ENCODE results near the gene ENDOG. TPM values are rescaled to one million over a fixed set of nuclear protein-coding genes. Genes with fewer than 3 reads are reported as not detected.

The ENDOG gene
- total and polyA plus RNA-seq, 12 donors, result 40.9 to 98.8 (median 52.2) TPM

DNA sequence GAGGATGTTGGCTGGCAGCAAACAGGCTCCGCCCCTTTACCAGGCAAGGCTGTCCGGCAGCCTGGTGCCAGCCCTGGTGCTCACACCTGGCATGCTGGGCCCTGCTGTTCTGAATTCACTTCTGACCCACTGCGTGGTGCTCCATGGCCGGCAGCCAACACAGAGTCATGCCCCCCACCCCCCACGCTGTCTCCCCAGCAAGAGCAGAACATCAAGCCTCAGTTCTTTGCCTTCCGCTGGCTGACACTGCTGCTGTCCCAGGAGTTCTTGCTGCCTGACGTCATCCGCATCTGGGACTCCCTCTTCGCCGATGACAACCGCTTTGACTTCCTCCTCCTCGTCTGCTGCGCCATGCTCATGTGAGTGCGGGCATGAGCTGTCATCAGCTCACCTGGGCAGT lies 12.6 kb upstream of the ENDOG start:
- Histone ChIP-seq H3K9me3 (no peaks in the 10 kb centered on the region), H3K36me3 (peaks cover 0 to 88% (median 43%) of the 10 kb centered on the region in 9 donors), H3K4me1 (no peaks in the 10 kb centered on the region), H3K4me3 (no peak overlapping the region), H3K27ac (no peak overlapping the region), H3K27me3 (no peaks in the 10 kb centered on the region)
- TF ChIP-seq, protein P1, sequence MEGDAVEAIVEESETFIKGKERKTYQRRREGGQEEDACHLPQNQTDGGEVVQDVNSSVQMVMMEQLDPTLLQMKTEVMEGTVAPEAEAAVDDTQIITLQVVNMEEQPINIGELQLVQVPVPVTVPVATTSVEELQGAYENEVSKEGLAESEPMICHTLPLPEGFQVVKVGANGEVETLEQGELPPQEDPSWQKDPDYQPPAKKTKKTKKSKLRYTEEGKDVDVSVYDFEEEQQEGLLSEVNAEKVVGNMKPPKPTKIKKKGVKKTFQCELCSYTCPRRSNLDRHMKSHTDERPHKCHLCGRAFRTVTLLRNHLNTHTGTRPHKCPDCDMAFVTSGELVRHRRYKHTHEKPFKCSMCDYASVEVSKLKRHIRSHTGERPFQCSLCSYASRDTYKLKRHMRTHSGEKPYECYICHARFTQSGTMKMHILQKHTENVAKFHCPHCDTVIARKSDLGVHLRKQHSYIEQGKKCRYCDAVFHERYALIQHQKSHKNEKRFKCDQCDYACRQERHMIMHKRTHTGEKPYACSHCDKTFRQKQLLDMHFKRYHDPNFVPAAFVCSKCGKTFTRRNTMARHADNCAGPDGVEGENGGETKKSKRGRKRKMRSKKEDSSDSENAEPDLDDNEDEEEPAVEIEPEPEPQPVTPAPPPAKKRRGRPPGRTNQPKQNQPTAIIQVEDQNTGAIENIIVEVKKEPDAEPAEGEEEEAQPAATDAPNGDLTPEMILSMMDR (IDR thresholded peaks at IDR 0.05), result no peak
- ATAC-seq, result no peak
- DNase-seq, result no peak
- intact Hi-C loops (cut with DNase I), result no loop called here
- WGBS, 2 donors, result 85 to 87% methylated on average over 14 of the region's 14 CpGs

DNA sequence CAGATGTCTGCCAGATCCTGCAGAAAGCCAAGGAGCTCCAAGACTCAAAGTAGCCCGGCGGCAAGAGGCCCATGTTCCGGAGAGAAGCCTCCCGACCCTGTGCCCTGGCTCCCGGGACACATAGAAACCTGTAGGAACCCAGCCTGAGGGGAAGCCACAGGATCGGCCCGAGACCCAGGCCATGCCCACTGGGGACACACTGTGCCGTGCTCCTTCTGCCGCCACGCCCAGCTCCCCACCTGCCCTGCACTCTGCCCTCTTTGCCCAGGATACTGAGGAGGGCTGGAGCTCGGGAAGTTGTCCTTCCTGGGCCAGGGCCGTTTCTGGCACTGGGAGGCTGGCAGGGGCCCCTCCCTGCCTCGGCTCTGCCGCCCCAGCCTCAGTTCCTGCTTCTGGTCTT lies 10.5 kb upstream of the ENDOG start:
- ATAC-seq (peak in 1 of 8 donors; percentile 39), DNase-seq (no peak)
- Histone ChIP-seq H3K27me3 (no peaks in the 10 kb centered on the region), H3K4me3 (no peak overlapping the region), H3K36me3 (peaks cover 0 to 67% (median 35%) of the 10 kb centered on the region in 9 donors), H3K27ac (no peak overlapping the region), H3K4me1 (no peaks in the 10 kb centered on the region), H3K9me3 (no peaks in the 10 kb centered on the region)
- intact Hi-C loops (cut with DNase I), result no loop called here
- 80 to 92% methylated on average over 13 to 14 of the region's 14 CpGs for WGBS, 2 donors
- TF ChIP-seq, protein P1 (IDR thresholded peaks at IDR 0.05), result no peak

DNA sequence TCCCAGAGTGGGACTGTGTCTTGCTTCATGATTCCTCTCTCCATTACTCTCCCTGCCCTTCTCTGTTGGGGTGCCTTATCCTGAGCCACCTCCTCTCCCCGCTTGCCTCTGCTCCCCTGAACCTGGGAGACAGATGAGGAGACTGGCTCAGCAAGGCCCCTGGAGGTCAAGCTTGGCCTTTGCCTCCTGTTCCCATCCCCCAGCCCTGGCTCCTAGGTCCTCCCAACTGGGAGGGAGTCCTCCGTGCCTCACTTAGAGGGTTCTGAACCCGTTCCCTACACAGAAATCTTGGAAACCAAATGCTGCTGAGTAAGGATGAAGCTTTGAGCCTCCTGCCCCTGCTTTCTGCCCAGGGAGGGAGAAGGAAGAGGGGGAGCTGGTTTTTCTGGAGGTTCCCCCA lies 9.8 kb upstream of the ENDOG start:
- Histone ChIP-seq H3K27ac (no peak overlapping the region), H3K4me1 (no peaks in the 10 kb centered on the region), H3K27me3 (no peaks in the 10 kb centered on the region), H3K4me3 (no peak overlapping the region), H3K9me3 (no peaks in the 10 kb centered on the region), H3K36me3 (peaks cover 0 to 59% (median 28%) of the 10 kb centered on the region in 9 donors)
- peak in 1 of 8 donors; percentile 23 for ATAC-seq
- intact Hi-C loops (cut with DNase I), result no loop called here
- 90 to 92% methylated on average over 3 of the region's 3 CpGs for whole genome bisulfite sequencing, 2 donors
- DNase-seq, result no peak
- TF ChIP-seq, protein P1 (IDR thresholded peaks at IDR 0.05), result no peak

DNA sequence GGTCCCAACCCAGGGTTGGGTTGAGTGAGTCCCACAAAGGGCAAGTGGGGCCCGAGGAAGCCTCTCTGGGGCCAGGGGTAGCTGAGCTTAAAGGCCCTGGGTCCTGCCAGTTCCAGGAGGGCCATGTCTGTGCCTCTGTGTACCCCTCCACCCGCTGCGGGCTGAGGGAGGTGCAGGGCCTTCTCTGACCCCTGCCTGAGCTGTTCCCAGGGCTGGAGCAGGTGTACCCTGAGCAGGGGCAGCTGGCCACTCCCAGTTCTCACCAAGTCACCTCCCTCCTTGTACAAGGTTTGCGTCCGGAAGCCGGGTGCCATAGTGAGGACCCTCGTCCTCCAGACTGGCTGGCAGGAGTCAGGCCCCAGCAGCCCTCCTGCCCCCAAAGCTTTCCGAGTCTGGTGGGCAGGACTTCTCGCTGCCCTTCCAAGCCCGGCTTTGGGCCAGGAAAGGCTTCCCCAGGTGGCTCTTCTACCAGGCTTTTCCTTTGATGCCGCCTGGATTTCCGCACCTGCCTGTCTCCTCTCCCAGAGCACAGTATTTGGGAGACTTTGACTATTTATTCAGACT lies 9.2 kb upstream of the ENDOG start:
- H3K36me3 ChIP-seq, result peaks cover 0 to 54% (median 23%) of the 10 kb centered on the region in 9 donors
- TF ChIP-seq, protein P1 (IDR thresholded peaks at IDR 0.05), result no peak
- peak in 3 of 8 donors; percentile 29 to 60 (median 39) for ATAC-seq

More for the DNA sequence above, 9.2 kb upstream of the ENDOG start:
- no peaks in the 10 kb centered on the region for H3K27me3 ChIP-seq
- no peaks in the 10 kb centered on the region for H3K4me1 ChIP-seq
- 94 to 95% methylated on average over 12 of the region's 12 CpGs for WGBS, 2 donors
- H3K4me3 ChIP-seq, result no peak overlapping the region
- no peaks in the 10 kb centered on the region for H3K9me3 ChIP-seq
- no peak overlapping the region for H3K27ac ChIP-seq
- DNase-seq, result no peak
- intact Hi-C loops (cut with DNase I), result no loop called here

Data from heart right ventricle (tissue), 16 donors.